Astrocyte of the spinal cord (primary cell): ENCODE measurements around the gene PLXDC1.

Source experiments
- DNase-seq: peaks from one replicate; pipeline ENCODE4 v3.0.0; 2011; ENCODE audit warnings: low read depth, low spot score
- H3K4me3 ChIP-seq: 2 replicates; pipeline ENCODE4 v1.5.1; 2011; ENCODE audit warnings: low read depth, mild to moderate bottlenecking, low read length, moderate library complexity
- in situ Hi-C: cut with HindIII; loops from 2 replicates; pipeline ENCODE4 v1.10.0; 2017; ENCODE audit warnings: low sequenced_read_pairs
- TF ChIP-seq, protein P1 (sequence below): IDR thresholded peaks from 2 replicates; pipeline ENCODE4 v1.5.1; 2012; ENCODE audit warnings: low read depth, mild to moderate bottlenecking, low read length, inconsistent platforms

Gene PLXDC1

DNA sequence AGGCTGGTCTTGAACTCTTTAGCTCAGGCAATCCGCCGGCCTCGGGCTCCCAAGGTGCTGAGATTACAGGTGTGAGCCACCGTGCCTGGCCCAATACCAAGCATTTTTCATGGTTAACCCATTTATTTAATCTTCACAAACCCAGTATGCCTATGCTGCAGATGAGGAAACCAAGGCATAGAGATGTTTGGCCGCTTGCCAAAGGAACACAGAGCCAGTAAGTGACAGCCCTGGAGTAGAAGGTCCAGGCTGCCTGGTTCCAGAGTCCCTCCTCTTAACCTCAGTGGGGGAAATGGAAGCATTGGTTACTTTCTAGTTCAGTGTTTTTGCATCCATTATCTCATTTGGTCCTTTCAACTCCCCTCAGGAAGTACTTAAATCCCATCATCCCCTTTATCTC is 29.9 kb upstream of the PLXDC1 start:
- TF ChIP-seq, protein P1, sequence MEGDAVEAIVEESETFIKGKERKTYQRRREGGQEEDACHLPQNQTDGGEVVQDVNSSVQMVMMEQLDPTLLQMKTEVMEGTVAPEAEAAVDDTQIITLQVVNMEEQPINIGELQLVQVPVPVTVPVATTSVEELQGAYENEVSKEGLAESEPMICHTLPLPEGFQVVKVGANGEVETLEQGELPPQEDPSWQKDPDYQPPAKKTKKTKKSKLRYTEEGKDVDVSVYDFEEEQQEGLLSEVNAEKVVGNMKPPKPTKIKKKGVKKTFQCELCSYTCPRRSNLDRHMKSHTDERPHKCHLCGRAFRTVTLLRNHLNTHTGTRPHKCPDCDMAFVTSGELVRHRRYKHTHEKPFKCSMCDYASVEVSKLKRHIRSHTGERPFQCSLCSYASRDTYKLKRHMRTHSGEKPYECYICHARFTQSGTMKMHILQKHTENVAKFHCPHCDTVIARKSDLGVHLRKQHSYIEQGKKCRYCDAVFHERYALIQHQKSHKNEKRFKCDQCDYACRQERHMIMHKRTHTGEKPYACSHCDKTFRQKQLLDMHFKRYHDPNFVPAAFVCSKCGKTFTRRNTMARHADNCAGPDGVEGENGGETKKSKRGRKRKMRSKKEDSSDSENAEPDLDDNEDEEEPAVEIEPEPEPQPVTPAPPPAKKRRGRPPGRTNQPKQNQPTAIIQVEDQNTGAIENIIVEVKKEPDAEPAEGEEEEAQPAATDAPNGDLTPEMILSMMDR, result no peak
- H3K4me3 ChIP-seq, result no peak overlapping the region
- no peak for DNase-seq
- in situ Hi-C loops, result no loop called here

DNA sequence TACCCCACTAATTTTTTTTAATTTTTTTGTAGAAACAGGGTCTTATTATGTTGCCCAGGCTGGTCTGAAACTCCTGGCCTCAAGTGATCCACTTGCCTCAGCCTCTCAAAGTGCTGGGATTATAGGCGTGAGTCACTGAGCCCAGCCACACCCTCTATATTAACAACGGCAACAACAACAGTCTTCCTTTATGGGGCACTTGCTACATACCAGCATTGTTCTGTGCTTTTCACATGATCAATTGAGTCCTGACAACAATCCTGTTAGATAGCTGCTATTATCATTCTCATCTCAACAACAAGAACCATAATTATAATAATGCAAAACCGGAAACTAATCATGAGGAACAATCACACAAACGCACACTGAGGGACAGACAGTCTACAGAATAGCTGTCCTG is 27.1 kb upstream of the PLXDC1 start:
- H3K4me3 ChIP-seq, result no peak overlapping the region
- in situ Hi-C loops, result no loop called here
- TF ChIP-seq, protein P1, result no peak
- no peak for DNase-seq

DNA sequence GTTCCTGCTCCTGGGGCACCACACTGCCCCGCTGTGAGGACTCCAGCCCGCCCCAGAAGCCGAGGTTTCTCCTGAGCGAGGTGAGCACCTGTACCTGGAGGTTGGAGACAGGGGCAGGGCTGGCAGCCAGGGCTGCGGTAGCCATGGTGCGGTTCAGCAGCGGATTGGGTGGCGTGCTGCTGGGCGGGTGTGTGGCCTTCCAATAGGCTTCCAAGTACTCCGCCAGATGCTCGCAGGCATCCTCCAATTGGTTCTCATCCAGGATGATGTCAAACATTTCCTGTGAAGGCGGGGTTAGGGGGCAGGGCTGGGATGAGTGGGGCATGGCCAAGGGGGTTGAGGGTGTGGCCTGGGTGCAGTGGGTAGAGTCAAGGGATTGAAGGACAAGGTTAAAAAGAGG is 25.8 kb upstream of the PLXDC1 start:
- DNase-seq, result no peak
- in situ Hi-C loops, result no loop called here
- TF ChIP-seq, protein P1, result no peak
- no peak overlapping the region for H3K4me3 ChIP-seq

DNA sequence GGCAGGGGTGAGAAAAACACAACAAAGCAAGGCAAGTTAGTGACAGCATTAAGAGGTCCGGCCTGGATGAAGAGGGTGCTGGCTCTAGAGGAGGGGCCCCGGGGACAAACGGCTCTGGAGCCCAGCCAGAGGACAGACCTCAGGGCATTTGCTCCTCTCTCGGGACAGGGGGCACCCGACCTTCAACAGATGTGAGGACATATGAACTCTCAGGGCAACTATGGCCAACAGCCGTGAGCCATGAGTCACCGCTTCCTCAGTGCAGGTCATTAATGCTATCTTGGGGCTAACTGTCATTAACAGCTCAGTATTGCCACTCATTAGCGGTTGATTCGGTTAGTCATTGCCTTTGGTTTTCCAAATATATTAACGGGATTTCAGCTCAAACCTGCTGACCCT is 24.3 kb upstream of the PLXDC1 start:
- TF ChIP-seq, protein P1, result no peak
- H3K4me3 ChIP-seq, result no peak overlapping the region
- in situ Hi-C loops, result no loop called here
- DNase-seq, result no peak

DNA sequence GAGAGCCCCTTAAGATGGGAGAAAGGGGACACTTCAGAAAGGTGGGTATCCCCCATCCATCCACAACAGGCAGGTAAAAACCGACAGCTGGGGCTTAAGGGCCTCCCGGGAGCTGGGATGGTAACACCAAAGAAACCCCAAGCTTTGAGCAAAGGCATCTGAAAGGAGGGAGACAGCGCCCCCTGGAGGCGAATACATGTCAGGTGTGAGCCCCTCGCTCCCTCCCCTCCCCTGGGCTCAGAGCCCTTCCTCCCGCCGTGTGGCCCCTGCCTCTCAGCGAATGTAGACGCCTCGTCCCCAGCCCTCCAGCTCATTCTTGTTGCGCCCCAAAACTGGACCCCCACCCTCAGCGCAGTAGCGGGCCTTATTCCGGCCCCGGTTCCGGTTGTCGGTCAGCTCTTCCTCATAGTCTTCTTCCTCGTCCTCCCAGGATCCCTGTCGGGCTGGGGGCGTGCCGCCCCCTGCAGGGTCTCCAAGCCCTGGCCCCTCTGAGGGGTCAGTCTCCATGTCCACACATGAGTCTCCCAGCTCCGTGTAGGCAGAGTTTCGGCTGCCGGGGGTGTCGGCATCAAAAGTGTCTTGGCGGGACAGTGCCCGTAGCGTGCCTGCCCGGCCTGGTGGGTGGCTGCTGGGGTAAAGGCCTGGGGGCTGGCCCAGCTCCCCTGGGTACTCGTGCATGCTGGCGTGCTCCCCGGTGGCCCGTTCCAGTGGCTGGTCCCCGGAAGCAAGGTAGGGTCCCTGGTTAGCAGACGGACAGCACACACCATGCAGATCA is 23.7 kb upstream of the PLXDC1 start:
- peak; percentile 49 for DNase-seq
- in situ Hi-C loops, result no loop called here
- H3K4me3 ChIP-seq, result no peak overlapping the region
- TF ChIP-seq, protein P1, result peak; percentile 85

DNA sequence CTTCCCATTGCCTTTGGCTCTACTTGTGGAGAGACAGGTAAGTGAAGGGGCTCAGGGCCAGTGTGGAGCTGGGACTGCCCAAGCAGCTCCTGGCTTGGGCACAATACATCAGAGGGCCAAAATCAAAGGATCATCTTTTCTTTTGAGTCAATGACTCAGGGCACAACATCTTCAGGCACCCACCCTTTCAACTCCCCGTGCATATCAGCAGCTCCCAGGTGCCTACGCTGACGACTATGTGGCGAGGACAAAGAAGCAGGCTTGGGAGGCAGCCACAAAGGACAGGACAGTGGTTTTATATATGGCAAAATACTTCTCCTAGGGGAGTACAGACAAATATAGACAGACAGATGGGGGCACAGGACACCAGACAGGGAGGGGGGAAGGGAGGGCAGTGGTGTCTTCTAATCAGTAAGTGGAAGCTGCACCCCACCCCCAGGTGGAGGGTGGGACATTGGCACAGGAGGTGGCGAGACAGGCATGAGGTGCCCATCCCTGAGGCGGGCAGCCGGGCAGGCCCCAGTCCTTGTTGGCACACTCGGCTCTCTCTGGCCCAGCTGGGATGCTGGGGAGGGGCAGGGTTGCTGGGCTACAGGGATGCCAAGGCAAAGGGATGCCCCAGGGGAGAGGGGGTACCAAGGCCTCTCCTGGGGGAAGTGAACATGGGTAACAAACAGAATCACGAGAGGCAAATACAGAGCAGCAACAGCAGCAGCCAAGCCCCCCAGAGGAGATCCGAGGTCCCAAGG is 22.3 kb upstream of the PLXDC1 start:
- in situ Hi-C loops, result no loop called here
- DNase-seq, result no peak
- TF ChIP-seq, protein P1, result no peak
- H3K4me3 ChIP-seq, result no peak overlapping the region
